Kidney (tissue), 14 donors: Measurements from ENCODE around the gene NF2. TPM values are rescaled to one million over a fixed set of nuclear protein-coding genes. Genes with fewer than 3 reads are reported as not detected.
A peak's percentile ranks its signal among the peaks of the same experiment; 100 is the strongest.

Experiments
- DNase-seq, 5 donors: peaks; one replicate each; pipeline ENCODE4 v3.0.0-alpha.2; 2013 to 2020
- FAIRE-seq: peaks from 2 replicates; lab custom pipeline; 2012; peaks lifted over from hg19 to GRCh38; lab: Jason Lieb, UNC
- H3K27ac ChIP-seq, 2 donors: one replicate each; pipeline ENCODE4 v1.7.0; 2013; ENCODE audit warnings: low read depth in 2 of 2, low read length in 2 of 2, inconsistent platforms in 1 of 2
- H3K27me3 ChIP-seq: one replicate; pipeline ENCODE4 v1.7.1; 2013; ENCODE audit warnings: low read length, inconsistent platforms; ENCODE audit not compliant: control insufficient read depth, insufficient read depth
- H3K36me3 ChIP-seq, 3 donors: one replicate each; pipeline versions ENCODE4 v1.7.0 to v1.7.1; 2013; ENCODE audit warnings: low read length in 3 of 3, control low read depth in 1 of 3, inconsistent platforms in 1 of 3; ENCODE audit not compliant: insufficient read depth in 3 of 3, control insufficient read depth in 2 of 3
- H3K4me1 ChIP-seq, 3 donors: one replicate each; pipeline versions ENCODE4 v1.7.0 to v1.7.1; 2013; ENCODE audit warnings: low read length in 3 of 3, inconsistent platforms in 1 of 3, low read depth in 1 of 3; ENCODE audit not compliant: control insufficient read depth in 2 of 3, insufficient read depth in 2 of 3
- H3K4me3 ChIP-seq, 3 donors: one replicate each; pipeline versions ENCODE4 v1.7.0 to v1.8.1; 2013; ENCODE audit warnings: low read length in 3 of 3, control low read depth in 1 of 3, inconsistent platforms in 1 of 3
- H3K9ac ChIP-seq, 3 donors: one replicate each; pipeline versions ENCODE4 v1.7.0 to v1.7.1; 2013; ENCODE audit warnings: low read length in 3 of 3, control low read depth in 1 of 3, inconsistent platforms in 1 of 3
- H3K9me3 ChIP-seq, 3 donors: one replicate each; pipeline versions ENCODE4 v1.7.0 to v1.7.1; 2013; ENCODE audit warnings: low read length in 3 of 3, control low read depth in 1 of 3, inconsistent platforms in 1 of 3; ENCODE audit not compliant: control insufficient read depth in 2 of 3, insufficient read depth in 1 of 3
- CTCF ChIP-seq: IDR thresholded peaks from 3 replicates; pipeline ENCODE4 v1.5.1; 2012; ENCODE audit warnings: mild to moderate bottlenecking, moderate library complexity, borderline replicate concordance; ENCODE audit not compliant: insufficient read depth; ENCODE audit errors: extremely low read depth
- intact Hi-C: fragments of 100-400 bp; cut with DNase I; formaldehyde crosslinking; loops from one replicate; pipeline ENCODE4 v1.11.1; 2022
- polyA plus RNA-seq: library from polyadenylated mRNA; stranded (reverse); fragments of 350-450 nt; fragmentation: Illumina TruSeq; extraction: RNeasy Lipid Tissue Mini Kit (QIAGEN cat#74804); gene quantifications from one replicate; pipeline ENCODE4 v1.2.3, GENCODE V29; 2014; ENCODE audit warnings: low read depth, low replicate concordance; ENCODE audit not compliant: insufficient read depth
- total RNA-seq: library from RNA; stranded (reverse); fragmentation: NEBNext Ultra II Directional; extraction: Animal tissue kit (Norgen Biotek cat#: 25700); gene quantifications from one replicate; pipeline ENCODE4 v1.2.1, GENCODE V29; 2021
- donor health status: control.
- donor health status: control.
- donor health status: control.
- donor health status: control.
- donor health status: control.
- donor health status: DM: yes; HTN: yes; CAD: no.
- donor health status: Normal renal cell carcinoma (clear cell type).

NF2 gene
- total and polyA plus RNA-seq, 2 donors from 2014 or later: 15.4 to 60.6 TPM

DNA sequence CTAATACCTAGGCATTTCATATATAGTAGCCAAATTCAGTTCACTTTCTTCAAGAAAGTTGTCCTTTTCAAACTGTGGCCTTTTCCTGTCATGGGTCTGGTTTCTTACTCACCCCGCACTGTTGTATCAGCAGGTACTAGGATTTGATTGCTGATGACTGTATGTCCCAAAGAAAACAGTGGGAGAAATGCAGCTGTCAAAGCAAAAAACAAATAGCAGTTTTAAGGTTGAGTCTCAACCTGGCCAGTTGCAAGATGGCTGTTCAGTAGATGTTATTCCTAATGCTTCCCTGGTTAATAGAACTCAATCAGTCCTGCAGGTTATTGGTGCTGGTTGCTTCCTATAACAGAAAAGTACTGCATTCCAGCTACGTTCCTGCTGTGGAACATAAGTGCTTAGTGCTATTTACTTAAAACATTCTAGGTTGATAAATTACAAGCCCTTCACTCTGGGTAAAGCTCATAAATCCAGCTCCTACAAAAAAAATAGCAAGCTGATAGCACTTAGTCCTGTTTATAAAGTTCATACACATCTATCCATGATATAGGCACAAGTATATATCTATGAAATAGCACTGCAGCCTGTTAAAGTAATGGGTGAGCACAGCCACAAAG is 26.6 kb downstream of the NF2 start:
- Histone ChIP-seq H3K27me3 (no peaks in the 10 kb centered on the region), H3K4me1 (peaks cover 0 to 9% (median 0%) of the 10 kb centered on the region in 3 donors), H3K36me3 (no peaks in the 10 kb centered on the region), H3K9me3 (no peaks in the 10 kb centered on the region), H3K9ac (no peak overlapping the region), H3K27ac (no peak overlapping the region), H3K4me3 (no peak overlapping the region)
- intact Hi-C loops: no loop called here
- TF ChIP-seq CTCF: no peak
- no peak for FAIRE-seq
- peak in 2 of 5 donors; percentile 29 to 49 for DNase-seq

- no peak for DNase-seq
- H3K27me3 ChIP-seq: no peaks in the 10 kb centered on the region
Observed at GRCh38 chr22:29630987-29631386, 27.6 kb downstream of the NF2 start.

GRCh38 chr22:29631725-29632124 is 28.3 kb downstream of the NF2 start:
- H3K36me3 ChIP-seq: no peaks in the 10 kb centered on the region
- H3K9me3 ChIP-seq: no peaks in the 10 kb centered on the region
- no peak for DNase-seq
- TF ChIP-seq CTCF: no peak
- intact Hi-C loops: no loop called here
- H3K4me1 ChIP-seq: peaks cover 0 to 7% (median 5%) of the 10 kb centered on the region in 3 donors
- H3K27me3 ChIP-seq: no peaks in the 10 kb centered on the region
- FAIRE-seq: no peak
- no peak overlapping the region for H3K27ac ChIP-seq
- H3K4me3 ChIP-seq: no peak overlapping the region
- no peak overlapping the region for H3K9ac ChIP-seq

More at GRCh38 chr22:29630987-29631386, 27.6 kb downstream of the NF2 start:
- TF ChIP-seq CTCF: no peak
- H3K27ac ChIP-seq: no peak overlapping the region
- no peak overlapping the region for H3K9ac ChIP-seq
- H3K4me1 ChIP-seq: peaks cover 0 to 7% (median 0%) of the 10 kb centered on the region in 3 donors
- intact Hi-C loops: no loop called here
- H3K9me3 ChIP-seq: no peaks in the 10 kb centered on the region
- FAIRE-seq: no peak
- no peak overlapping the region for H3K4me3 ChIP-seq
- no peaks in the 10 kb centered on the region for H3K36me3 ChIP-seq

DNA sequence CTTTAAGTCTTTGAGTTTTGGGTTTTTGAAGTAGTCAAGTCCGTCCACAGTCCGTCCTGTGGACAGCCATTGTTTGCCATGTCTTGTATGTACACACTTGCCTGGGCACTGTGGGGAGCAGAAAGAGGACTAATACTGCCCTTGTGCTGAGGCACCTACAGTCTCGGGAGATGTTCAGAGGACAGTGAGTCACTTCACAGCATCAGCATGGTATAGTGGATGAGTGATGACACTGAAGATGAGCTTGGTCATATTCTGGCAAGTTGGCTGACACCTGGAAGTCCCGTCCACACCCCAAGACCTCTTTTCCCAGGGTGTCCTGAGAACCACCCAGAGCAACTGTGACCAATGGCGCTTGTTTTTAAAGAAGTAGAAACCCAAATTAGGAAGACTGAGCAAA is 29.2 kb downstream of the NF2 start:
- intact Hi-C loops: no loop called here
- Histone ChIP-seq H3K4me1 (peaks cover 0 to 9% (median 7%) of the 10 kb centered on the region in 3 donors), H3K27me3 (no peaks in the 10 kb centered on the region), H3K27ac (no peak overlapping the region), H3K9ac (no peak overlapping the region), H3K4me3 (no peak overlapping the region), H3K9me3 (no peaks in the 10 kb centered on the region), H3K36me3 (no peaks in the 10 kb centered on the region)
- DNase-seq (no peak), FAIRE-seq (no peak)
- no peak for TF ChIP-seq CTCF
